RWPE1 (cell line): Measurements from ENCODE around the gene ENOX2.

ENCODE experiments used
- CTCF ChIA-PET: fragments of 350-600 bp; sonication (Branson Sonifier 250); formaldehyde crosslinking; extraction: SDS; loops from one replicate; lab custom pipeline; 2021; lab: Yijun Ruan, JAX
- POLR2A ChIA-PET: fragments of 400-600 bp; formaldehyde crosslinking; extraction: SDS; loops from one replicate; lab custom pipeline; 2020; ENCODE audit warnings: antibody characterized with exemption; ENCODE audit not compliant: low non-redundant PET; lab: Yijun Ruan, JAX
- DNase-seq: peaks from one replicate; pipeline ENCODE4 v3.0.0; 2012; ENCODE audit warnings: low spot score
- H3K27ac ChIP-seq: fragments of 450-650 bp; 2 replicates; pipeline ENCODE4 v1.5.1; 2017
- TF ChIP-seq, protein P1 (sequence below): fragments of 450-650 bp; conservative IDR thresholded peaks from 2 replicates; pipeline ENCODE4 v1.5.1; 2017; ENCODE audit warnings: low read depth, mild to moderate bottlenecking

ENOX2 gene

GRCh38 chrX:130789793-130790192 is 113.2 kb downstream of the ENOX2 start:
- CTCF ChIA-PET: no interaction called here
- no peak for DNase-seq
- TF ChIP-seq, protein P1, sequence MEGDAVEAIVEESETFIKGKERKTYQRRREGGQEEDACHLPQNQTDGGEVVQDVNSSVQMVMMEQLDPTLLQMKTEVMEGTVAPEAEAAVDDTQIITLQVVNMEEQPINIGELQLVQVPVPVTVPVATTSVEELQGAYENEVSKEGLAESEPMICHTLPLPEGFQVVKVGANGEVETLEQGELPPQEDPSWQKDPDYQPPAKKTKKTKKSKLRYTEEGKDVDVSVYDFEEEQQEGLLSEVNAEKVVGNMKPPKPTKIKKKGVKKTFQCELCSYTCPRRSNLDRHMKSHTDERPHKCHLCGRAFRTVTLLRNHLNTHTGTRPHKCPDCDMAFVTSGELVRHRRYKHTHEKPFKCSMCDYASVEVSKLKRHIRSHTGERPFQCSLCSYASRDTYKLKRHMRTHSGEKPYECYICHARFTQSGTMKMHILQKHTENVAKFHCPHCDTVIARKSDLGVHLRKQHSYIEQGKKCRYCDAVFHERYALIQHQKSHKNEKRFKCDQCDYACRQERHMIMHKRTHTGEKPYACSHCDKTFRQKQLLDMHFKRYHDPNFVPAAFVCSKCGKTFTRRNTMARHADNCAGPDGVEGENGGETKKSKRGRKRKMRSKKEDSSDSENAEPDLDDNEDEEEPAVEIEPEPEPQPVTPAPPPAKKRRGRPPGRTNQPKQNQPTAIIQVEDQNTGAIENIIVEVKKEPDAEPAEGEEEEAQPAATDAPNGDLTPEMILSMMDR: no peak
- POLR2A ChIA-PET: no interaction called here
- H3K27ac ChIP-seq: no peak overlapping the region

DNA sequence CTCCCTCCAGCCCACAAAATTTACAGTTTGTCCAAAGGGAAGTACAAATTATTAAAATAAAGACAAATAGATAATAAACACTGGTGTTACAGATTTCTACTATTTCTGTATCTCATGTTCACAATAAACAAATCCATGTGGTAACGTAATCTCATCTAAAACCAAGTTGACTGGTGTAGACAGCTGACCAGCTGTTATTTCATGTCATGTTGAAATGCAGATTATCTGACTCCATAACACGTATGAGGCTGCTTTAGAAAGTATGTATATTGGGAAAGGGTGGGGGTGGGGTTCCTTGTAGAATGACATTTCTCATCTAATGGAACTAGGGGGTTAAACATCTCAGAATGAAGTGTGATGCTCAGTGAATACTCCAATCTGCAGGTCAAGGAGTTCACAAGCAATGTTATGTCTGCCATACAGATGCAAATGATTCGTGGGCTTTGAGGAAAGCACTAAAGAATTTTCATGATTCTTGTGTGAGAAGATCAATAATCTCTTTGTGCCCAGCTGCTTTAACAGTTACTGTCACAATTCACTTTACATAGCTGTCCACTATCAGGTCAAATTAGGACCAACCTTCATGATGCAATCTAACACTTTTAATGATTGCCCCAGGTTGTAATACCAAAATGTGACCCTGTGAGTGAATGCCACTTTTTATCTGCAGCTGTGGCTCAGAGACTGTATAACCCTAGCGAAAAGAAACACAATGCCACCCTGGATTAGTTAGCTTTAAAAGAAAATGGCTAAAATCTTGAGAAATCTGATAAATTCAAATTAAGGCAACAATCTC is 114.0 kb downstream of the ENOX2 start:
- DNase-seq: no peak
- H3K27ac ChIP-seq: no peak overlapping the region
- TF ChIP-seq, protein P1: no peak
- ChIA-PET CTCF (interaction anchor here (0.7 kb wide), 1 partner anchor 21 kb away, joined by 6 read pairs; no protein-coding TSS in a partner anchor), POLR2A (no interaction called here)

DNA sequence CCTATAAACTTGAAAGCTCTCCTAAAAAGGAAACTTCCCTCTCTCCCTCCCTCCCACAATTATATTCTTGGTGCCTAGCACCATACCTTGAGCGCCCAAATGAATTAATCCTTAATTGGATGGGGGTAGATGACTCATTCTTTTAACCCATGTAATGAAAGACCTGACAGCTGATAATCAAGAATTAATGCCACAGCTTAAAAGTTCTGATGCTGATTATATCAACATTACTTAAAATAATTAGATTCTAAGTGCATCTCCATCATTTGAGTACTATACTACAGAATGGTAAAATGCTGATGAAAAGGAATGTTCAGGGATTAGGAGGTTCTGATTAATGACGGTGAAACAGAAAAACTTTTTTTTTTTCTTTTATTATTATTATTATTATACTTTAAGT is 117.0 kb downstream of the ENOX2 start:
- no peak overlapping the region for H3K27ac ChIP-seq
- CTCF ChIA-PET: no interaction called here
- DNase-seq: no peak
- TF ChIP-seq, protein P1: no peak
- POLR2A ChIA-PET: no interaction called here

DNA sequence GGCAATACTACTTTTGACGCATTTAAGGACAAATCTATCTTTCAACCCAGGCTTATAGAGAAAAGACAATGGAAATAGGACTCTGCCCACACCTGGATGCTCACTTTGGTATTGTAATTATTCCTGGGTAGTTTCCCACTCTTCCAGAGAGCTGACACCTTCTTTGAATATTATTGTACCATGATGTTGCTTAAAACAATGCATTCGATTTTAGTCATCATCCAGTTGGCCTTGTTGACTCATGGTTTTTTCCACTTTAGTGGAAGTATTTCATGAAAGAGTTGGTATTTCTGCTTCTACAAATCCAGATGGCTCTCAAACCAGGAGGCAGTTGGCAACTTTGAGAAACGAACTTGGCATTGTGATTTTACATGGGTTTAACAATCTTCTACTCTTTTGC is 124.2 kb downstream of the ENOX2 start:
- TF ChIP-seq, protein P1: no peak
- CTCF ChIA-PET: no interaction called here
- no peak for DNase-seq
- POLR2A ChIA-PET: no interaction called here
- no peak overlapping the region for H3K27ac ChIP-seq

DNA sequence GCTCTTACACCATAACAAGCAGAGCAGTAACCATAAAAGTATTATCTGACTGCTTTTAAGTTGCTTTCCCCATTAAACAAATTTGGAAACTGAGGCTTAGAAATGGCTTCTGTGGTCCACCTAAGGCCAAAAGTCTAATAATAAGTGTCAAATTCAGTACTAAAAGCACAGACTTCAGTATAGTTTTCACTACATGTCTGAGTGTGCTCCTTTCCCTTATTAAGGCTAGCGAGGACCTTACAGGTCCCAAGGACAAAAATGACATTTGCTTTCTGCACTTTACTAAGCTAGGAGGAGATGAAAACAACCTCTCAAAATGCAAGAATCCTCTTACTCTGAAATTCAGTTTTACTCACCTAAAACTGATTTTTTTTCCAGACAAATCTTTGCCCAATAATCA is 127.2 kb downstream of the ENOX2 start:
- POLR2A ChIA-PET: no interaction called here
- no peak for DNase-seq
- TF ChIP-seq, protein P1: no peak
- CTCF ChIA-PET: no interaction called here
- H3K27ac ChIP-seq: no peak overlapping the region

GRCh38 chrX:130772776-130773143 is 130.2 kb downstream of the ENOX2 start:
- ChIA-PET CTCF (no interaction called here), POLR2A (no interaction called here)
- DNase-seq: no peak
- H3K27ac ChIP-seq: no peak overlapping the region
- TF ChIP-seq, protein P1: no peak
